ENCODE results near the gene ACSL1. TPM values are rescaled to one million over a fixed set of nuclear protein-coding genes. Genes with fewer than 3 reads are reported as not detected.

Gene ACSL1
- polyA plus RNA-seq, 2 of the 4 experiments (the other 2 are of a cell fraction), result 10.0 to 12.4 TPM

DNA sequence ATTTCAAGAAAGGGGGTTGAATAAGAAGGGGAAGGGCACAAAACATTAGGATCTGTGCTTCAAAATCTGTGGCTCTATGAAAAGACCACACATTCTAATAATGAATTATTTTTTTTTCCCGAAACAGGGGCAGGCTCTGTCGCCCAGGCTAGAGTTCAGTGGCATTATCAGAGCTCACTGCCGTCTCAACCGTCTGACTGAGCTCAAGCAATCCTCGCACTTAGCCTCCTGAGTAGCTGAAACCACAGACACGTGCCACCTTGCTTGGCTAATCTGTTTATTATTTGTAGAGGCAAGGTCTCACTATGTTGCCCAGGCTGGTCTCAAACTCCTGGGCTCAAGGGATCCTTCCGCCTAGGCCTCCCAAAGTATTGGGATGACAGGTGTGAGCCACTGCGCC lies 33.4 kb downstream of the ACSL1 start:
- H3K4me1 ChIP-seq, result peaks cover 10% of the 10 kb centered on the region
- peak overlapping the region; percentile 73 to 75 for H3K27ac ChIP-seq
- no peak for FAIRE-seq
- TF ChIP-seq CBX2 (IDR thresholded peaks at IDR 0.05; ENCODE audit: borderline replicate concordance, low read depth) (no peak), FOSL2 (IDR thresholded peaks at IDR 0.05) (no peak), FOSL2 (CRISPR knock-in tag; IDR thresholded peaks at IDR 0.05) (no peak), TFCP2L1 (CRISPR knock-in tag; IDR thresholded peaks at IDR 0.05) (no peak), HOXB5 (CRISPR knock-in tag; IDR thresholded peaks at IDR 0.05) (no peak), JUNB (IDR thresholded peaks at IDR 0.05) (no peak), GATA3 (IDR thresholded peaks at IDR 0.05; ENCODE audit: borderline replicate concordance) (no peak), SMC3 (IDR thresholded peaks at IDR 0.05) (no peak), RCOR1 (IDR thresholded peaks at IDR 0.05; ENCODE audit: low read depth, low read length) (no peak)
- TF ChIP-seq, protein P1, sequence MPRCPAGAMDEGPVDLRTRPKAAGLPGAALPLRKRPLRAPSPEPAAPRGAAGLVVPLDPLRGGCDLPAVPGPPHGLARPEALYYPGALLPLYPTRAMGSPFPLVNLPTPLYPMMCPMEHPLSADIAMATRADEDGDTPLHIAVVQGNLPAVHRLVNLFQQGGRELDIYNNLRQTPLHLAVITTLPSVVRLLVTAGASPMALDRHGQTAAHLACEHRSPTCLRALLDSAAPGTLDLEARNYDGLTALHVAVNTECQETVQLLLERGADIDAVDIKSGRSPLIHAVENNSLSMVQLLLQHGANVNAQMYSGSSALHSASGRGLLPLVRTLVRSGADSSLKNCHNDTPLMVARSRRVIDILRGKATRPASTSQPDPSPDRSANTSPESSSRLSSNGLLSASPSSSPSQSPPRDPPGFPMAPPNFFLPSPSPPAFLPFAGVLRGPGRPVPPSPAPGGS (IDR thresholded peaks at IDR 0.05), result no peak
- TF ChIP-seq, protein P2, sequence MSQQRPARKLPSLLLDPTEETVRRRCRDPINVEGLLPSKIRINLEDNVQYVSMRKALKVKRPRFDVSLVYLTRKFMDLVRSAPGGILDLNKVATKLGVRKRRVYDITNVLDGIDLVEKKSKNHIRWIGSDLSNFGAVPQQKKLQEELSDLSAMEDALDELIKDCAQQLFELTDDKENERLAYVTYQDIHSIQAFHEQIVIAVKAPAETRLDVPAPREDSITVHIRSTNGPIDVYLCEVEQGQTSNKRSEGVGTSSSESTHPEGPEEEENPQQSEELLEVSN (IDR thresholded peaks at IDR 0.05; ENCODE audit: borderline replicate concordance, low read depth), result no peak
- WGBS (ENCODE audit: missing lambda C conversion rate), result 88% methylated on average over 8 of the region's 8 CpGs
- H3K9me3 ChIP-seq, result no peaks in the 10 kb centered on the region
- ChIA-PET POLR2A (no interaction called here), CTCF (interaction anchor here (0.9 to 1.2 kb wide), 4 partner anchors 9 to 219 kb away, joined by 3 to 4 read pairs (median 4); no protein-coding TSS in a partner anchor)
- no peak for ATAC-seq
- H3K4me3 ChIP-seq, result no peak overlapping the region
- no peak for DNase-seq (ENCODE audit: low read depth in 1 of 2, low spot score in 1 of 2)
- H3K4me2 ChIP-seq, result peak overlapping the region; percentile 58; the same call in 2 of the 3 replicates

DNA sequence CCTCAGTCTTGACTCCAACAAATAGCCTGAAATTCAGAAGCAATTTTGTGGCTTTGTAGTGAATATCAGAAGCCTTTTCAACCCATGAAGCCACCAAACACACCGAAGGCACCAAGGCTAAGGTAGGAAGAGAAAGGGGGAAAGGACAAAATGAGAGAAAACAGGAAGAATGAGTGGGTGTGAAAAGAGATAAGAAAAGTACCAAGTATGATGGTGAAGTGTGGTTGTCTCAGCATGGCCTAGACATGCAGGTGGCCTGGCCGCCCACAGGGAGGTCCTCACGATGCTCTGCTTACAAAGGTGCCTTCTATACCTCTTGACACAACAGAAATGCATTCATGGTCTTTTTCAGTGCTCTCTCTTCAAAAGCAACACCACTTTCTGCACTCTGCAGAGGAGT lies 34.9 kb downstream of the ACSL1 start:
- ChIA-PET POLR2A (no interaction called here), CTCF (no interaction called here)
- ATAC-seq, result no peak
- H3K9me3 ChIP-seq, result no peaks in the 10 kb centered on the region
- no peak for FAIRE-seq
- WGBS (ENCODE audit: missing lambda C conversion rate), result 83% methylated on average over 3 of the region's 3 CpGs
- TF ChIP-seq GATA3 (IDR thresholded peaks at IDR 0.05; ENCODE audit: borderline replicate concordance), result no peak
- TF ChIP-seq JUN (IDR thresholded peaks at IDR 0.05), result no peak
- TF ChIP-seq, protein P3, sequence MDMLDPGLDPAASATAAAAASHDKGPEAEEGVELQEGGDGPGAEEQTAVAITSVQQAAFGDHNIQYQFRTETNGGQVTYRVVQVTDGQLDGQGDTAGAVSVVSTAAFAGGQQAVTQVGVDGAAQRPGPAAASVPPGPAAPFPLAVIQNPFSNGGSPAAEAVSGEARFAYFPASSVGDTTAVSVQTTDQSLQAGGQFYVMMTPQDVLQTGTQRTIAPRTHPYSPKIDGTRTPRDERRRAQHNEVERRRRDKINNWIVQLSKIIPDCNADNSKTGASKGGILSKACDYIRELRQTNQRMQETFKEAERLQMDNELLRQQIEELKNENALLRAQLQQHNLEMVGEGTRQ (IDR thresholded peaks at IDR 0.05), result no peak
- TF ChIP-seq, protein P4, sequence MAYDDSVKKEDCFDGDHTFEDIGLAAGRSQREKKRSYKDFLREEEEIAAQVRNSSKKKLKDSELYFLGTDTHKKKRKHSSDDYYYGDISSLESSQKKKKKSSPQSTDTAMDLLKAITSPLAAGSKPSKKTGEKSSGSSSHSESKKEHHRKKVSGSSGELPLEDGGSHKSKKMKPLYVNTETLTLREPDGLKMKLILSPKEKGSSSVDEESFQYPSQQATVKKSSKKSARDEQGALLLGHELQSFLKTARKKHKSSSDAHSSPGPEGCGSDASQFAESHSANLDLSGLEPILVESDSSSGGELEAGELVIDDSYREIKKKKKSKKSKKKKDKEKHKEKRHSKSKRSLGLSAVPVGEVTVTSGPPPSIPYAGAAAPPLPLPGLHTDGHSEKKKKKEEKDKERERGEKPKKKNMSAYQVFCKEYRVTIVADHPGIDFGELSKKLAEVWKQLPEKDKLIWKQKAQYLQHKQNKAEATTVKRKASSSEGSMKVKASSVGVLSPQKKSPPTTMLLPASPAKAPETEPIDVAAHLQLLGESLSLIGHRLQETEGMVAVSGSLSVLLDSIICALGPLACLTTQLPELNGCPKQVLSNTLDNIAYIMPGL (CRISPR knock-in tag; IDR thresholded peaks at IDR 0.05; ENCODE audit: borderline replicate concordance), result no peak
- TF ChIP-seq, protein P5, sequence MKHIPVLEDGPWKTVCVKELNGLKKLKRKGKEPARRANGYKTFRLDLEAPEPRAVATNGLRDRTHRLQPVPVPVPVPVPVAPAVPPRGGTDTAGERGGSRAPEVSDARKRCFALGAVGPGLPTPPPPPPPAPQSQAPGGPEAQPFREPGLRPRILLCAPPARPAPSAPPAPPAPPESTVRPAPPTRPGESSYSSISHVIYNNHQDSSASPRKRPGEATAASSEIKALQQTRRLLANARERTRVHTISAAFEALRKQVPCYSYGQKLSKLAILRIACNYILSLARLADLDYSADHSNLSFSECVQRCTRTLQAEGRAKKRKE (CRISPR knock-in tag; IDR thresholded peaks at IDR 0.05; ENCODE audit: low read depth), result no peak
- TF ChIP-seq, protein P1 (IDR thresholded peaks at IDR 0.05), result no peak
- TF ChIP-seq POLR2AphosphoS2 (conservative IDR thresholded peaks at IDR 0.05; ENCODE audit: low read length), result no peak
- TF ChIP-seq, protein P6, sequence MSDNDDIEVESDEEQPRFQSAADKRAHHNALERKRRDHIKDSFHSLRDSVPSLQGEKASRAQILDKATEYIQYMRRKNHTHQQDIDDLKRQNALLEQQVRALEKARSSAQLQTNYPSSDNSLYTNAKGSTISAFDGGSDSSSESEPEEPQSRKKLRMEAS (IDR thresholded peaks at IDR 0.05), result no peak
- TF ChIP-seq, protein P7, sequence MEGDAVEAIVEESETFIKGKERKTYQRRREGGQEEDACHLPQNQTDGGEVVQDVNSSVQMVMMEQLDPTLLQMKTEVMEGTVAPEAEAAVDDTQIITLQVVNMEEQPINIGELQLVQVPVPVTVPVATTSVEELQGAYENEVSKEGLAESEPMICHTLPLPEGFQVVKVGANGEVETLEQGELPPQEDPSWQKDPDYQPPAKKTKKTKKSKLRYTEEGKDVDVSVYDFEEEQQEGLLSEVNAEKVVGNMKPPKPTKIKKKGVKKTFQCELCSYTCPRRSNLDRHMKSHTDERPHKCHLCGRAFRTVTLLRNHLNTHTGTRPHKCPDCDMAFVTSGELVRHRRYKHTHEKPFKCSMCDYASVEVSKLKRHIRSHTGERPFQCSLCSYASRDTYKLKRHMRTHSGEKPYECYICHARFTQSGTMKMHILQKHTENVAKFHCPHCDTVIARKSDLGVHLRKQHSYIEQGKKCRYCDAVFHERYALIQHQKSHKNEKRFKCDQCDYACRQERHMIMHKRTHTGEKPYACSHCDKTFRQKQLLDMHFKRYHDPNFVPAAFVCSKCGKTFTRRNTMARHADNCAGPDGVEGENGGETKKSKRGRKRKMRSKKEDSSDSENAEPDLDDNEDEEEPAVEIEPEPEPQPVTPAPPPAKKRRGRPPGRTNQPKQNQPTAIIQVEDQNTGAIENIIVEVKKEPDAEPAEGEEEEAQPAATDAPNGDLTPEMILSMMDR (IDR thresholded peaks at IDR 0.05), result no peak
- TF ChIP-seq NPAS2 (CRISPR knock-in tag; IDR thresholded peaks at IDR 0.05; ENCODE audit: borderline replicate concordance), result no peak
- no peak for TF ChIP-seq MAZ (IDR thresholded peaks at IDR 0.05; ENCODE audit: borderline replicate concordance, low read depth, low read length)
- TF ChIP-seq POLR2A (IDR thresholded peaks at IDR 0.05; ENCODE audit: low read length), result no peak
- TF ChIP-seq CBX8 (IDR thresholded peaks at IDR 0.05), result no peak
- no peak for TF ChIP-seq MAFK (IDR thresholded peaks at IDR 0.05; ENCODE audit: partially characterized antibody)
- TF ChIP-seq RAD21 (conservative IDR thresholded peaks at IDR 0.05 in 1 of 2, IDR thresholded peaks at IDR 0.05 in 1 of 2), result no peak
- no peak for TF ChIP-seq EHMT2 (IDR thresholded peaks at IDR 0.05; ENCODE audit: low read depth)
- TF ChIP-seq HOXB5 (CRISPR knock-in tag; IDR thresholded peaks at IDR 0.05), result no peak
- no peak for TF ChIP-seq NR3C1 (IDR thresholded peaks at IDR 0.05)
- no peak for TF ChIP-seq RCOR1 (IDR thresholded peaks at IDR 0.05; ENCODE audit: low read depth, low read length)
- no peak overlapping the region for H3K4me2 ChIP-seq
- no peak overlapping the region for H3K4me3 ChIP-seq
- H3K27ac ChIP-seq, result peak overlapping the region in 1 of 2 experiments; percentile 1; a peak in 1 of 6 replicates
- peaks cover 10% of the 10 kb centered on the region for H3K4me1 ChIP-seq
- no peak for DNase-seq (ENCODE audit: low read depth in 1 of 2, low spot score in 1 of 2)

Measured in A549 (cell line).